ENCODE data around the gene VPS13A.

DNA sequence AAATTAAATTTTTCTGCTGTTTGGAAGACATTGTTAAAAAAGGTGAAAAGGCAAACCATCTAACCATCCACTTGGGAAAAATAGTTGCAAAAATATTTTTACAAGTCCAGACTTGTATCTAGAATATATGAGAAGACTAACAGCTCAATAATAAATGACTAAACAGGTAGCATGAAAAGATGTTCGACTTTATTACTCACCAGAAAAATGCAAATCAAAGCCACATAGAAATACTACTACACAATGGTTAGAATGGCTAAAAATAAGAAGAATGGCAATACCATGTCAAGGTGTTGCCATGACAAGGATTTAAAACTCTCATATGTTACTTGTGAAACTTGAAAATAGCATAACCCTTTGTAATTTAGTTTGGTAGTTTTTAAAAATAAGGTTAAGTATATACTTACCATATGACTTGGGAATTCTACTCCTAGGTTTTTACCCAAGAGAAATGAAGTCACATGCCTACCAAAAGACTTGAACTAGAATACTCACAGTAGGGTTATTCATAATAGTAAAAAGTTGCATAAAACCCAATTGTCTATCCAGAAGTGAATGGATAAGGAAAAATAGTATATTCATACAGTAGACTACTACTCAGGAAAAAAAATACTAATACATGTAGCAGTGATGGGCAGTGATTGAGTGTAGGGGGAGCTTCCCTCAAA is 93.8 kb downstream of the VPS13A start:
- TF ChIP-seq SMC3 (IDR thresholded peaks at IDR 0.05; ENCODE audit: borderline replicate concordance, low read length) (no peak), SIN3A (IDR thresholded peaks at IDR 0.05; ENCODE audit: low read depth, low read length) (no peak), POLR2AphosphoS5 (IDR thresholded peaks at IDR 0.05; ENCODE audit: low read length) (no peak), CREB1 (IDR thresholded peaks at IDR 0.05; ENCODE audit: low read depth) (no peak), CHD2 (IDR thresholded peaks at IDR 0.05; ENCODE audit: borderline replicate concordance, low read depth, low read length) (no peak), CHD1 (IDR thresholded peaks at IDR 0.05; ENCODE audit: low read depth, low read length) (no peak), RAD21 (IDR thresholded peaks at IDR 0.05; ENCODE audit: insufficient read depth, low read depth, low read length) (no peak), IRF4 (IDR thresholded peaks at IDR 0.05; ENCODE audit: low read depth, low read length) (no peak), YY1 (IDR thresholded peaks at IDR 0.05; ENCODE audit: low read depth, low read length) (no peak), ESRRA (IDR thresholded peaks at IDR 0.05; ENCODE audit: low read length) (no peak)
- TF ChIP-seq, protein P1, sequence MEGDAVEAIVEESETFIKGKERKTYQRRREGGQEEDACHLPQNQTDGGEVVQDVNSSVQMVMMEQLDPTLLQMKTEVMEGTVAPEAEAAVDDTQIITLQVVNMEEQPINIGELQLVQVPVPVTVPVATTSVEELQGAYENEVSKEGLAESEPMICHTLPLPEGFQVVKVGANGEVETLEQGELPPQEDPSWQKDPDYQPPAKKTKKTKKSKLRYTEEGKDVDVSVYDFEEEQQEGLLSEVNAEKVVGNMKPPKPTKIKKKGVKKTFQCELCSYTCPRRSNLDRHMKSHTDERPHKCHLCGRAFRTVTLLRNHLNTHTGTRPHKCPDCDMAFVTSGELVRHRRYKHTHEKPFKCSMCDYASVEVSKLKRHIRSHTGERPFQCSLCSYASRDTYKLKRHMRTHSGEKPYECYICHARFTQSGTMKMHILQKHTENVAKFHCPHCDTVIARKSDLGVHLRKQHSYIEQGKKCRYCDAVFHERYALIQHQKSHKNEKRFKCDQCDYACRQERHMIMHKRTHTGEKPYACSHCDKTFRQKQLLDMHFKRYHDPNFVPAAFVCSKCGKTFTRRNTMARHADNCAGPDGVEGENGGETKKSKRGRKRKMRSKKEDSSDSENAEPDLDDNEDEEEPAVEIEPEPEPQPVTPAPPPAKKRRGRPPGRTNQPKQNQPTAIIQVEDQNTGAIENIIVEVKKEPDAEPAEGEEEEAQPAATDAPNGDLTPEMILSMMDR (IDR thresholded peaks at IDR 0.05 in 2 of 3, conservative IDR thresholded peaks at IDR 0.05 in 1 of 3; ENCODE audit: control insufficient read depth in 2 of 3, extremely low read depth in 1 of 3, insufficient read depth in 1 of 3, low read depth in 3 of 3, low read length in 3 of 3), result no peak
- TF ChIP-seq, protein P2, sequence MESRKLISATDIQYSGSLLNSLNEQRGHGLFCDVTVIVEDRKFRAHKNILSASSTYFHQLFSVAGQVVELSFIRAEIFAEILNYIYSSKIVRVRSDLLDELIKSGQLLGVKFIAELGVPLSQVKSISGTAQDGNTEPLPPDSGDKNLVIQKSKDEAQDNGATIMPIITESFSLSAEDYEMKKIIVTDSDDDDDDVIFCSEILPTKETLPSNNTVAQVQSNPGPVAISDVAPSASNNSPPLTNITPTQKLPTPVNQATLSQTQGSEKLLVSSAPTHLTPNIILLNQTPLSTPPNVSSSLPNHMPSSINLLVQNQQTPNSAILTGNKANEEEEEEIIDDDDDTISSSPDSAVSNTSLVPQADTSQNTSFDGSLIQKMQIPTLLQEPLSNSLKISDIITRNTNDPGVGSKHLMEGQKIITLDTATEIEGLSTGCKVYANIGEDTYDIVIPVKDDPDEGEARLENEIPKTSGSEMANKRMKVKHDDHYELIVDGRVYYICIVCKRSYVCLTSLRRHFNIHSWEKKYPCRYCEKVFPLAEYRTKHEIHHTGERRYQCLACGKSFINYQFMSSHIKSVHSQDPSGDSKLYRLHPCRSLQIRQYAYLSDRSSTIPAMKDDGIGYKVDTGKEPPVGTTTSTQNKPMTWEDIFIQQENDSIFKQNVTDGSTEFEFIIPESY (IDR thresholded peaks at IDR 0.05), result no peak
